BLaER1 (cell line): ENCODE measurements around the gene ZNF639.
A peak's percentile ranks its signal among the peaks of the same experiment; 100 is the strongest.
"Not testable (repeated sequence)": the region's sequence is repeated elsewhere in the genome, so short reads cannot be mapped to it uniquely, and the experiment has no call there.

Source experiments
- H3K27ac ChIP-seq: shearing (Covaris generic); formaldehyde crosslinking; 2 replicates; pipeline ENCODE4 v1.8.1; 2022
- H3K27me3 ChIP-seq: shearing (Covaris generic); formaldehyde crosslinking; 2 replicates; pipeline ENCODE4 v1.8.1; 2022
- H3K36me3 ChIP-seq: shearing (Covaris generic); formaldehyde crosslinking; 2 replicates; pipeline ENCODE4 v1.8.1; 2022
- H3K4me1 ChIP-seq: shearing (Covaris generic); formaldehyde crosslinking; 2 replicates; pipeline ENCODE4 v1.8.1; 2022
- H3K4me2 ChIP-seq: shearing (Covaris generic); formaldehyde crosslinking; 2 replicates; pipeline ENCODE4 v1.8.1; 2022
- H3K4me3 ChIP-seq: shearing (Covaris generic); formaldehyde crosslinking; 2 replicates; pipeline ENCODE4 v1.8.1; 2022
- H3K9ac ChIP-seq: shearing (Covaris generic); formaldehyde crosslinking; 2 replicates; pipeline ENCODE4 v1.8.1; 2022
- H3K9me3 ChIP-seq: shearing (Covaris generic); formaldehyde crosslinking; 2 replicates; pipeline ENCODE4 v1.8.1; 2022
- H4K20me1 ChIP-seq: shearing (Covaris generic); formaldehyde crosslinking; 2 replicates; pipeline ENCODE4 v1.8.1; 2022
- Cebpa-rat ChIP-seq: shearing (Covaris generic); IDR thresholded peaks from 2 replicates; pipeline ENCODE4 v1.8.1; 2022

Gene ZNF639

GRCh38 chr3:179322286-179323196 lies at the start of gene ZNF639:
Gene ZNF639 (plus strand): TSS chr3:179323031. CDS start chr3:179328294, 5,263 bp downstream.
- Histone ChIP-seq H3K4me2 (peak within 1 kb of the TSS; percentile 82), H3K27ac (peak within 1 kb of the TSS; percentile 97)

GRCh38 chr3:179274434-179274833 lies 48.4 kb upstream of the ZNF639 start:
- H3K9me3 ChIP-seq, H3K9ac ChIP-seq, H4K20me1 ChIP-seq, H3K36me3 ChIP-seq, H3K4me2 ChIP-seq, H3K27ac ChIP-seq, H3K4me1 ChIP-seq, H3K4me3 ChIP-seq, H3K27me3 ChIP-seq: not testable (repeated sequence)

More at GRCh38 chr3:179322286-179323196, at the start of gene ZNF639:
- Histone ChIP-seq H4K20me1 (peaks cover 43% of the 10 kb centered on the region), H3K9ac (peak within 1 kb of the TSS; percentile 92), H3K4me1 (peaks cover 32% of the 10 kb centered on the region), H3K36me3 (peaks cover 23% of the 10 kb centered on the region), H3K27me3 (no peaks in the 10 kb centered on the region), H3K9me3 (no peaks in the 10 kb centered on the region), H3K4me3 (peak within 1 kb of the TSS; percentile 91)
- TF ChIP-seq Cebpa-rat = no peak

GRCh38 chr3:179276001-179276400 lies 46.8 kb upstream of the ZNF639 start:
- no peak overlapping the region for H3K4me3 ChIP-seq
- no peaks in the 10 kb centered on the region for H3K36me3 ChIP-seq
- H3K4me2 ChIP-seq = no peak overlapping the region
- no peaks in the 10 kb centered on the region for H3K9me3 ChIP-seq
- no peaks in the 10 kb centered on the region for H4K20me1 ChIP-seq
- no peaks in the 10 kb centered on the region for H3K27me3 ChIP-seq
- H3K4me1 ChIP-seq = no peaks in the 10 kb centered on the region
- no peak overlapping the region for H3K9ac ChIP-seq
- no peak for TF ChIP-seq Cebpa-rat
- no peak overlapping the region for H3K27ac ChIP-seq

- Histone ChIP-seq H3K36me3 (no peaks in the 10 kb centered on the region), H3K9ac (no peak overlapping the region), H3K27ac (no peak overlapping the region), H3K4me3 (no peak overlapping the region), H3K4me2 (no peak overlapping the region), H3K27me3 (no peaks in the 10 kb centered on the region), H4K20me1 (no peaks in the 10 kb centered on the region), H3K9me3 (no peaks in the 10 kb centered on the region), H3K4me1 (no peaks in the 10 kb centered on the region)
- no peak for TF ChIP-seq Cebpa-rat
Measured at GRCh38 chr3:179276743-179277142, 46.1 kb upstream of the ZNF639 start.

- H3K9ac ChIP-seq = no peak overlapping the region
- H3K4me1 ChIP-seq = no peaks in the 10 kb centered on the region
- no peak overlapping the region for H3K27ac ChIP-seq
- no peaks in the 10 kb centered on the region for H3K36me3 ChIP-seq
- TF ChIP-seq Cebpa-rat = no peak
- no peak overlapping the region for H3K4me3 ChIP-seq
- no peaks in the 10 kb centered on the region for H3K27me3 ChIP-seq
- no peaks in the 10 kb centered on the region for H3K9me3 ChIP-seq
- no peak overlapping the region for H3K4me2 ChIP-seq
- no peaks in the 10 kb centered on the region for H4K20me1 ChIP-seq
Measured at GRCh38 chr3:179278151-179278550, 44.7 kb upstream of the ZNF639 start.

GRCh38 chr3:179278932-179279693 lies 43.7 kb upstream of the ZNF639 start:
- Histone ChIP-seq H3K27ac (no peak overlapping the region), H3K4me3 (no peak overlapping the region), H3K4me2 (no peak overlapping the region), H3K4me1 (no peaks in the 10 kb centered on the region), H4K20me1 (no peaks in the 10 kb centered on the region), H3K9ac (no peak overlapping the region), H3K36me3 (no peaks in the 10 kb centered on the region), H3K27me3 (no peaks in the 10 kb centered on the region), H3K9me3 (no peaks in the 10 kb centered on the region)
- no peak for TF ChIP-seq Cebpa-rat

- no peak for TF ChIP-seq Cebpa-rat
- H3K4me2 ChIP-seq = no peak overlapping the region
- no peaks in the 10 kb centered on the region for H3K4me1 ChIP-seq
- H3K36me3 ChIP-seq = no peaks in the 10 kb centered on the region
- no peak overlapping the region for H3K4me3 ChIP-seq
- H3K27ac ChIP-seq = no peak overlapping the region
- H3K9me3 ChIP-seq = no peaks in the 10 kb centered on the region
- H4K20me1 ChIP-seq = no peaks in the 10 kb centered on the region
- no peak overlapping the region for H3K9ac ChIP-seq
- no peaks in the 10 kb centered on the region for H3K27me3 ChIP-seq
Measured at GRCh38 chr3:179279837-179280236, 43.0 kb upstream of the ZNF639 start.

- Histone ChIP-seq H3K27me3 (no peaks in the 10 kb centered on the region), H3K4me2 (no peak overlapping the region), H3K4me1 (no peaks in the 10 kb centered on the region), H3K36me3 (no peaks in the 10 kb centered on the region), H3K9me3 (no peaks in the 10 kb centered on the region), H4K20me1 (no peaks in the 10 kb centered on the region), H3K27ac (no peak overlapping the region), H3K9ac (no peak overlapping the region), H3K4me3 (no peak overlapping the region)
- no peak for TF ChIP-seq Cebpa-rat
Measured at GRCh38 chr3:179281825-179282224, 41.0 kb upstream of the ZNF639 start.

- Histone ChIP-seq H3K27me3 (no peaks in the 10 kb centered on the region), H3K9me3 (no peaks in the 10 kb centered on the region), H3K4me3 (no peak overlapping the region), H4K20me1 (no peaks in the 10 kb centered on the region), H3K4me1 (no peaks in the 10 kb centered on the region), H3K9ac (no peak overlapping the region), H3K27ac (no peak overlapping the region), H3K36me3 (no peaks in the 10 kb centered on the region), H3K4me2 (no peak overlapping the region)
- TF ChIP-seq Cebpa-rat = no peak
Measured at GRCh38 chr3:179286331-179286730, 36.5 kb upstream of the ZNF639 start.

- H3K4me1 ChIP-seq = no peaks in the 10 kb centered on the region
- H3K4me3 ChIP-seq = no peak overlapping the region
- H3K36me3 ChIP-seq = no peaks in the 10 kb centered on the region
- no peak overlapping the region for H3K9ac ChIP-seq
- H3K4me2 ChIP-seq = no peak overlapping the region
- H3K9me3 ChIP-seq = no peaks in the 10 kb centered on the region
- H3K27ac ChIP-seq = no peak overlapping the region
- no peak for TF ChIP-seq Cebpa-rat
- H3K27me3 ChIP-seq = no peaks in the 10 kb centered on the region
- H4K20me1 ChIP-seq = no peaks in the 10 kb centered on the region
Measured at GRCh38 chr3:179288845-179289244, 34.0 kb upstream of the ZNF639 start.
